ENCODE data around the gene TBX20. TPM values are rescaled to one million over a fixed set of nuclear protein-coding genes. Genes with fewer than 3 reads are reported as not detected.

Gene TBX20
- total RNA-seq, 1 donor: 6.4 TPM

DNA sequence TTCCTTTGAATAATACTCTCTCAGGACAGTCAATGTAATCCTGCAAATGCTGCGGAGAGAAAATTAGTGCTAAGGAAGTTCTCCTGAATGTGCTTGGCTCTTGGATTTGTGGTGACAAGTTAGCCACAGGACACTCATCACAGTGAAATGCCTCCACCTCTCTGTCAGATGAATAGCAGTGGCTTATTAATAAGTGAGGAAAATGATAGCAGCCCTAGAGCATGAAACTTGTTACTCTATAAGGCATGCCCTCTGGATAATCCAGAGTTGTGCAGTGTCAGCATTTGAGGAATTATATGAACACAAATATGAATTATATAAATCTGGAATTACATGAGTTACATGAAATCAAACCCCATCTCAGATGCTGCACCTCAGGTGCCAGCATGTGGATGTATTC is 23.5 kb upstream of the TBX20 start:
- no peak overlapping the region for H3K4me3 ChIP-seq (ENCODE audit: low read depth, low read length)
- no peak for DNase-seq (ENCODE audit: low read depth)
- TF ChIP-seq, protein P1, sequence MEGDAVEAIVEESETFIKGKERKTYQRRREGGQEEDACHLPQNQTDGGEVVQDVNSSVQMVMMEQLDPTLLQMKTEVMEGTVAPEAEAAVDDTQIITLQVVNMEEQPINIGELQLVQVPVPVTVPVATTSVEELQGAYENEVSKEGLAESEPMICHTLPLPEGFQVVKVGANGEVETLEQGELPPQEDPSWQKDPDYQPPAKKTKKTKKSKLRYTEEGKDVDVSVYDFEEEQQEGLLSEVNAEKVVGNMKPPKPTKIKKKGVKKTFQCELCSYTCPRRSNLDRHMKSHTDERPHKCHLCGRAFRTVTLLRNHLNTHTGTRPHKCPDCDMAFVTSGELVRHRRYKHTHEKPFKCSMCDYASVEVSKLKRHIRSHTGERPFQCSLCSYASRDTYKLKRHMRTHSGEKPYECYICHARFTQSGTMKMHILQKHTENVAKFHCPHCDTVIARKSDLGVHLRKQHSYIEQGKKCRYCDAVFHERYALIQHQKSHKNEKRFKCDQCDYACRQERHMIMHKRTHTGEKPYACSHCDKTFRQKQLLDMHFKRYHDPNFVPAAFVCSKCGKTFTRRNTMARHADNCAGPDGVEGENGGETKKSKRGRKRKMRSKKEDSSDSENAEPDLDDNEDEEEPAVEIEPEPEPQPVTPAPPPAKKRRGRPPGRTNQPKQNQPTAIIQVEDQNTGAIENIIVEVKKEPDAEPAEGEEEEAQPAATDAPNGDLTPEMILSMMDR (IDR thresholded peaks at IDR 0.05; ENCODE audit: insufficient read depth, low read length): no peak

DNA sequence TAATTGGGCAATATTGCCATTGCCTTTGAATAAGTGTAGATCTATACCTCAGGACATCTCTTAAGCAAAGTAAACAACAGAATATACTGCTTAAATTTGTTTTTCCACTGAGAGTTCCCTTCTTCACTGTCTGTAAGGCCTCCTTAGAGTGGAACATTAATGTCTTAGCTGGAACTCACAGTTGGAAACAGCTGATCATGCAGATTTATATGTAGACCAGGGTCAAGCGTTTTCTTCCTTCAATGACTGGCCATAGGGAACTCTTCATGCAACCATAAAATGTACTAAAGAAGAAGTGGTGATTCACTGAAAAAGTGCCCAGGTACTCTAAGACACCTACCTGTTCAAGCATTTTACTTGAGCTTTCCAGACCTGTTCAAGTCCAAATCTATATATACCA is 18.3 kb upstream of the TBX20 start:
- no peak overlapping the region for H3K4me3 ChIP-seq (ENCODE audit: low read depth, low read length)
- TF ChIP-seq, protein P1 (IDR thresholded peaks at IDR 0.05; ENCODE audit: insufficient read depth, low read length): no peak
- no peak for DNase-seq (ENCODE audit: low read depth)

DNA sequence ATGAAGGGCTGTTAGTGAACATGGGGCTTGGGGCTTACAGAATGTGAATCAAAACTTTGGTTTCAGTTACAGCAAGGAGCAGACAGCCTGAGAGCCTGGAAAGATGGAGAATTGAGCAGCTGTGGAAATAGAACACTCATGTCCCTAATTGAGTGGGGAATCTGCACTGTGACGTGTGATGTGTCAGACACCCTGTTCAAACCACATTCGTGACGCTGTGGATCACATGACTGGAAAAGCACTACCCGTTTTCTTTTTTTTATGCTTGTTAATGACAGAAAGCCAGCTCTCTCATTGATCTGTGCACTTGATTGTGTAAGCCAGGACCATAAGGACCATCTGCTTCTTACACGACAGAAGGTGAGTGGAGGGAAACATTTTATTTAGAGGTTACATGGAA is 15.1 kb upstream of the TBX20 start:
- DNase-seq (ENCODE audit: low read depth): no peak
- no peak overlapping the region for H3K4me3 ChIP-seq (ENCODE audit: low read depth, low read length)
- TF ChIP-seq, protein P1 (IDR thresholded peaks at IDR 0.05; ENCODE audit: insufficient read depth, low read length): no peak

DNA sequence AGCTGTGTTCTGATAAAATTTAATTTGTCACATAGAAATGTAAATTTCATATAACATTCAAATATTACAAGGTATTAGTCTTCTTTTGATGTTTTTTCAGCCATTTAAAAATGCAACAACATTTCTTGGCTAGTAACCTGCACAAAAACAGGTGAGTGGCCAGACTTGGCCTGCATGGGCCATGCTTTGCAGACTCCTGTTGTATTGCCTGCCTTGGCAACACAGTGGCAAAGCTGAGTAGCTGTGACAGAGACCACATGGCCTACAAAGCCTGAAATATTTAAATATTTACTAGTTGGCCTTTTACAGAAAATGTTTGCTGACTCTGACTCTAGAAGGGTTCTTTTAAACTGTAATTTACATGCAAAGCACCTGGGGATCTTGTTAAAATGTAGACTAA is 13.5 kb upstream of the TBX20 start:
- no peak for DNase-seq (ENCODE audit: low read depth)
- TF ChIP-seq, protein P1 (IDR thresholded peaks at IDR 0.05; ENCODE audit: insufficient read depth, low read length): no peak
- H3K4me3 ChIP-seq (ENCODE audit: low read depth, low read length): no peak overlapping the region

DNA sequence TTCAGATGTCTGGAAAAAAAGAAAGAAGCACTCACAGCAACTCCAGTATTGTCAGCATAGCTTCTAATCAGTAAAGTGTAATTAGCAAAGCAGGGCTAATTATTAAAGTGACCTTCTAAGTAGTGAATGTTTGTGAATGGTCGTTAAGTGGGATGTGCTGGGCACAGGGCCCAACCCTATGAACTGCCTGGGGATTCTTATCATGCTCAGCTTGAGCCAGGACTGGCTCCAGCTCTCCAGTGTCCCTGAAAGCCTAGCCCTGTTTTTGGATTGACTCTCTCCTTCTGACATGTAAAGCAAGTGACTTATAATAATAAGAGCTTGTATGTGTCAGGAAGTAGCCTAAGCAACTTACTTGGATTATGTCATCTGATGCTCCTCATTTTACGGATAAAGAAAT is 9.5 kb upstream of the TBX20 start:
- H3K4me3 ChIP-seq (ENCODE audit: low read depth, low read length): no peak overlapping the region
- TF ChIP-seq, protein P1 (IDR thresholded peaks at IDR 0.05; ENCODE audit: insufficient read depth, low read length): no peak
- no peak for DNase-seq (ENCODE audit: low read depth)

DNA sequence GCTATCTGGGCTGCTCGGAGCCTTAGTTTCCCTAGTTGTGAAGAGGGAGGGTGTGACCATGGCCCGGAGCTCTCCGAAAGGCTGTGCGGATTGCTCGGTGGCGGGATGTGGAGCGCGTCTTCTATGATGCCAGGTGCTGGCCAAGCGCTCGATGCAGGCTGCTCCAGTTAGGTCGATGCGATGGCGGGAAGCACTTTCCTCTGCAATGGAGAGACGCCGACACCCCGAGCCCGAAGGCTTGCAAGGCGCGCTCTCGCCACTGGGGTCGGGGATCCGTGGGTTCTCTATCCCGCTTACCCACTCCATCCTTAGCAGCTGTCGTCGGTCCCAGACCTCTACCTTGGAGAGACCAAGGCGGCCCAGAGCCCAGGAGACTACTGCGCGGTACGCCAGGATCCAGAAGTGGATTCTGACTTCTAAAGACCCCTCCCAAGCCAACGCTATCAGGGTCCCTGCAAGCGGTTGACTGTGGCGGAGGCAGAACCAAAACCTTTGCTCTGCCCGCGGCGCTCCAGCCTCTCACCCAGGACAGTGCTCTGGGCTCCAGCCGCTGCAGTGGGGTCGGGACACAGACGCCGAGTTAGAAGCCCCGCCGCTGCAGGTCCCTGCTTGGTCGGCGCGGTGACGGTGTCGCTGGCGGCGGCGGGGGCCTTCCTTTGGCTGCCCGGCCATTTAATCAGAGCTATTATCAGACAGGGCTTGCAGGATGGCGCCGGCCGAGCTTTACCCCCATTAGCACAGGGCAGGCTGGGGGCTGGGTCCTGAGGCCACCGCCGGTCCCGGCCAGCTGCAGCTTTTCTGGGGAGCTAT is 7.8 kb upstream of the TBX20 start:
- TF ChIP-seq, protein P1 (IDR thresholded peaks at IDR 0.05; ENCODE audit: insufficient read depth, low read length): no peak
- H3K4me3 ChIP-seq (ENCODE audit: low read depth, low read length): no peak overlapping the region
- no peak for DNase-seq (ENCODE audit: low read depth)

DNA sequence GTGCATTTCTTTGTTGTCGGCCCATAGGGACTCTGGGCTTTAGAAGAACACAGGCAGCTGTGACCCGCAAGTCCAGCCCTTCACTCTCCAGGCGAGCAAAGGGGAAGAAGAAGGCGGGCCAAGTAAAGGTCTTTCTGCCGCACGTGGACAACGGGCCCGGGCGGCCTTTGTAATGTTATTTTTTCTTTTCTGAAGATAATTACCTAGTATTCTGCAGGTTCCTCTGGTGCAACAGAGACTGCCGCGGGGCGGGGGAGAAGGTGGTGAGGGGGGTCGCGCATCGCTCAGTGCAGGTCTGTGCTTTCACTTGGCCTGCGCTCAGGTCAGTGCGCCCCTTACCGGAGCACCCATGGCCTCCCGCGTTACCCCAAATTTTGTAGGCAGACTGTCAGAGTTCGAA is 7.1 kb upstream of the TBX20 start:
- TF ChIP-seq, protein P1 (IDR thresholded peaks at IDR 0.05; ENCODE audit: insufficient read depth, low read length): no peak
- DNase-seq (ENCODE audit: low read depth): no peak
- no peak overlapping the region for H3K4me3 ChIP-seq (ENCODE audit: low read depth, low read length)
